SU-DHL-6 (cell line): Measurements from ENCODE around the gene PDE6C.

Experiments used
- H2AFZ ChIP-seq: fragments of 200-600 bp; sonication (generic); 2 replicates; pipeline ENCODE4 v1.6.1; 2014; ENCODE audit warnings: low read depth, mild to moderate bottlenecking, moderate library complexity, mixed read lengths, antibody characterized with exemption, low read length; ENCODE audit not compliant: severe bottlenecking
- H3F3A ChIP-seq: fragments of 200-600 bp; shearing (Covaris generic); 2 replicates; pipeline ENCODE4 v1.6.0; 2016; ENCODE audit warnings: antibody characterized with exemption, mild to moderate bottlenecking; ENCODE audit not compliant: insufficient read depth
- H3K27ac ChIP-seq: fragments of 200-600 bp; sonication (generic); 2 replicates; pipeline ENCODE4 v1.5.1; 2016; ENCODE audit warnings: low read depth, mild to moderate bottlenecking, low read length, moderate library complexity, mixed read lengths
- H3K27me3 ChIP-seq: fragments of 200-600 bp; sonication (generic), shearing (Covaris generic); 2 replicates; pipeline ENCODE4 v1.6.0; 2014; ENCODE audit warnings: mild to moderate bottlenecking, low read length
- H3K36me3 ChIP-seq: fragments of 200-600 bp; sonication (generic); 2 replicates; pipeline ENCODE4 v1.6.1; 2014; ENCODE audit warnings: mild to moderate bottlenecking, low read length, mixed read lengths
- H3K4me2 ChIP-seq: fragments of 300-600, 200-600 bp; shearing (Covaris generic), sonication (generic); 2 replicates; pipeline ENCODE4 v1.6.0; 2014; ENCODE audit warnings: low read length, low read depth, mild to moderate bottlenecking; ENCODE audit not compliant: poor library complexity, severe bottlenecking
- H3K4me3 ChIP-seq: fragments of 200-600 bp; sonication (generic); 2 replicates; pipeline ENCODE4 v1.5.1; 2014; ENCODE audit warnings: antibody characterized with exemption, low read length, mild to moderate bottlenecking, mixed read lengths; ENCODE audit not compliant: insufficient read depth, poor library complexity, severe bottlenecking
- H3K79me2 ChIP-seq: fragments of 200-600 bp; sonication (generic); 2 replicates; pipeline ENCODE4 v1.6.1; 2014; ENCODE audit warnings: mild to moderate bottlenecking, low read length, moderate library complexity; ENCODE audit not compliant: insufficient read depth
- H3K9ac ChIP-seq: fragments of 200-600 bp; sonication (generic); 2 replicates; pipeline ENCODE4 v1.7.0; 2014; ENCODE audit warnings: mild to moderate bottlenecking, low read length
- H3K9me2 ChIP-seq: fragments of 200-600 bp; sonication (generic); replicated peaks from 2 replicates; pipeline ENCODE4 v1.6.1; 2014; ENCODE audit warnings: low read length; ENCODE audit not compliant: insufficient read depth
- H3K9me3 ChIP-seq: fragments of 200-600 bp; sonication (generic); 2 replicates; pipeline ENCODE4 v1.6.1; 2014; ENCODE audit warnings: low read length, mixed read lengths; ENCODE audit not compliant: insufficient read depth
- H4K20me1 ChIP-seq: fragments of 200-600 bp; sonication (generic); 2 replicates; pipeline ENCODE4 v1.6.1; 2014; ENCODE audit warnings: low read depth, mild to moderate bottlenecking, antibody characterized with exemption, low read length, moderate library complexity, mixed read lengths
- CTCF ChIP-seq: fragments of 200-600 bp; sonication (generic); IDR thresholded peaks from one replicate; pipeline ENCODE4 v1.5.1; 2017; ENCODE audit warnings: antibody characterized with exemption, mild to moderate bottlenecking, low read length, moderate library complexity; ENCODE audit not compliant: insufficient read depth, poor library complexity, severe bottlenecking
- EZH2phosphoT487 ChIP-seq: fragments of 200-600 bp; sonication (generic), shearing (Covaris generic); conservative IDR thresholded peaks from 2 replicates; pipeline ENCODE4 v1.6.1; 2018; ENCODE audit warnings: mild to moderate bottlenecking, antibody characterized with exemption, low read length, moderate library complexity, mixed read lengths

Gene PDE6C

GRCh38 chr10:93593254-93593653, 19.1 kb upstream of the PDE6C start:
- TF ChIP-seq CTCF (no peak), EZH2phosphoT487 (no peak)
- no peaks in the 10 kb centered on the region for H3F3A ChIP-seq
- H3K36me3 ChIP-seq: no peaks in the 10 kb centered on the region
- no peak overlapping the region for H3K4me3 ChIP-seq
- no peaks in the 10 kb centered on the region for H4K20me1 ChIP-seq
- H2AFZ ChIP-seq: no peak overlapping the region
- H3K4me2 ChIP-seq: no peak overlapping the region
- no peak overlapping the region for H3K27ac ChIP-seq
- H3K79me2 ChIP-seq: no peaks in the 10 kb centered on the region
- no peak overlapping the region for H3K9ac ChIP-seq
- no peaks in the 10 kb centered on the region for H3K9me2 ChIP-seq
- no peaks in the 10 kb centered on the region for H3K27me3 ChIP-seq
- no peaks in the 10 kb centered on the region for H3K9me3 ChIP-seq

GRCh38 chr10:93593749-93594148, 18.6 kb upstream of the PDE6C start:
- no peaks in the 10 kb centered on the region for H3F3A ChIP-seq
- H2AFZ ChIP-seq: no peak overlapping the region
- H4K20me1 ChIP-seq: no peaks in the 10 kb centered on the region
- no peak overlapping the region for H3K4me3 ChIP-seq
- H3K27ac ChIP-seq: no peak overlapping the region
- H3K4me2 ChIP-seq: no peak overlapping the region
- TF ChIP-seq EZH2phosphoT487 (no peak), CTCF (no peak)
- H3K36me3 ChIP-seq: no peaks in the 10 kb centered on the region
- H3K27me3 ChIP-seq: no peaks in the 10 kb centered on the region
- no peaks in the 10 kb centered on the region for H3K9me3 ChIP-seq
- H3K79me2 ChIP-seq: no peaks in the 10 kb centered on the region
- no peaks in the 10 kb centered on the region for H3K9me2 ChIP-seq
- no peak overlapping the region for H3K9ac ChIP-seq

GRCh38 chr10:93594518-93594917, 17.8 kb upstream of the PDE6C start:
- no peak overlapping the region for H3K4me3 ChIP-seq
- H3F3A ChIP-seq: no peaks in the 10 kb centered on the region
- H3K9ac ChIP-seq: no peak overlapping the region
- no peaks in the 10 kb centered on the region for H3K36me3 ChIP-seq
- TF ChIP-seq CTCF: no peak
- no peak for TF ChIP-seq EZH2phosphoT487
- H3K79me2 ChIP-seq: no peaks in the 10 kb centered on the region
- no peaks in the 10 kb centered on the region for H3K9me3 ChIP-seq
- H3K27me3 ChIP-seq: no peaks in the 10 kb centered on the region
- no peak overlapping the region for H3K27ac ChIP-seq
- H3K4me2 ChIP-seq: no peak overlapping the region
- no peaks in the 10 kb centered on the region for H3K9me2 ChIP-seq
- H4K20me1 ChIP-seq: no peaks in the 10 kb centered on the region
- H2AFZ ChIP-seq: no peak overlapping the region
